Measurements from ENCODE around the gene EPB41. TPM values are rescaled to one million over a fixed set of nuclear protein-coding genes. Genes with fewer than 3 reads are reported as not detected.

Gene EPB41
- total and polyA plus RNA-seq, 9 of the 15 experiments (the other 6 are each of a cell fraction or from before 2014, with no cell fraction given), result 3.7 to 213 (median 141) TPM

- TF ChIP-seq BCOR (IDR thresholded peaks at IDR 0.05), result no peak
- peak; percentile 82; the same call in 1 of the 2 replicates for TF ChIP-seq POLR2H (tag; IDR thresholded peaks at IDR 0.05; ENCODE audit: low read depth)
- TF ChIP-seq SMARCC2 (IDR thresholded peaks at IDR 0.05; ENCODE audit: low read depth), result peak; percentile 24; the same call in 1 of the 2 replicates
- peak; percentile 71; the same call in 1 of the 2 replicates for TF ChIP-seq BRD4 (IDR thresholded peaks at IDR 0.05)
- TF ChIP-seq ZBTB49 (CRISPR knock-in tag; IDR thresholded peaks at IDR 0.05; ENCODE audit: borderline replicate concordance), result no peak
- TF ChIP-seq, protein P1, sequence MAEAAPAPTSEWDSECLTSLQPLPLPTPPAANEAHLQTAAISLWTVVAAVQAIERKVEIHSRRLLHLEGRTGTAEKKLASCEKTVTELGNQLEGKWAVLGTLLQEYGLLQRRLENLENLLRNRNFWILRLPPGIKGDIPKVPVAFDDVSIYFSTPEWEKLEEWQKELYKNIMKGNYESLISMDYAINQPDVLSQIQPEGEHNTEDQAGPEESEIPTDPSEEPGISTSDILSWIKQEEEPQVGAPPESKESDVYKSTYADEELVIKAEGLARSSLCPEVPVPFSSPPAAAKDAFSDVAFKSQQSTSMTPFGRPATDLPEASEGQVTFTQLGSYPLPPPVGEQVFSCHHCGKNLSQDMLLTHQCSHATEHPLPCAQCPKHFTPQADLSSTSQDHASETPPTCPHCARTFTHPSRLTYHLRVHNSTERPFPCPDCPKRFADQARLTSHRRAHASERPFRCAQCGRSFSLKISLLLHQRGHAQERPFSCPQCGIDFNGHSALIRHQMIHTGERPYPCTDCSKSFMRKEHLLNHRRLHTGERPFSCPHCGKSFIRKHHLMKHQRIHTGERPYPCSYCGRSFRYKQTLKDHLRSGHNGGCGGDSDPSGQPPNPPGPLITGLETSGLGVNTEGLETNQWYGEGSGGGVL (CRISPR knock-in tag; IDR thresholded peaks at IDR 0.05), result no peak
- TF ChIP-seq ZKSCAN8 (CRISPR knock-in tag; IDR thresholded peaks at IDR 0.05), result 0 out of 2 replicates have a peak, but pooled peaks have one; percentile 27
- TF ChIP-seq DACH1 (IDR thresholded peaks at IDR 0.05; ENCODE audit: partially characterized antibody), result peak; percentile 26
- TF ChIP-seq TFE3 (CRISPR knock-in tag; IDR thresholded peaks at IDR 0.05), result no peak
- TF ChIP-seq NR2C2 (CRISPR knock-in tag; IDR thresholded peaks at IDR 0.05), result no peak
- TF ChIP-seq NR2C2 (tag; IDR thresholded peaks at IDR 0.05), result 0 out of 2 replicates have a peak, but pooled peaks have one; percentile 10
- peak; percentile 8; the same call in 1 of the 2 replicates for TF ChIP-seq ZBTB17 (CRISPR knock-in tag; IDR thresholded peaks at IDR 0.05)
- TF ChIP-seq ZNF41 (CRISPR knock-in tag; conservative IDR thresholded peaks at IDR 0.05), result no peak
- TF ChIP-seq NCOA2 (IDR thresholded peaks at IDR 0.05; ENCODE audit: partially characterized antibody in 2 of 2), result peak; percentile 2 to 6
Measured at GRCh38 chr1:28927266-28927647, 12.9 kb downstream of the EPB41 start (continued).
